Progenitor cell of endocrine pancreas (in vitro differentiated cells): Measurements from ENCODE around the gene MEX3D. TPM values are rescaled to one million over a fixed set of nuclear protein-coding genes. Genes with fewer than 3 reads are reported as not detected.

Experiments
- DNase-seq: peaks from one replicate; pipeline ENCODE4 v3.0.0; 2021; ENCODE audit warnings: low spot score; ENCODE audit not compliant: unreplicated experiment
- H3K27ac Mint-ChIP-seq: 2 replicates; pipeline ENCODE4 v1.8.0; 2021; ENCODE audit warnings: mild to moderate bottlenecking, moderate library complexity, mixed read lengths
- H3K27me3 Mint-ChIP-seq: 2 replicates; pipeline ENCODE4 v1.8.0; 2021; ENCODE audit warnings: mixed read lengths
- H3K36me3 Mint-ChIP-seq: 2 replicates; pipeline ENCODE4 v1.8.0; 2022; ENCODE audit warnings: mixed read lengths; ENCODE audit not compliant: insufficient read depth
- H3K4me1 Mint-ChIP-seq: 2 replicates; pipeline ENCODE4 v1.8.0; 2021; ENCODE audit warnings: low read depth, mixed read lengths
- H3K4me3 Mint-ChIP-seq: 2 replicates; pipeline ENCODE4 v1.8.0; 2021; ENCODE audit warnings: low read depth, mild to moderate bottlenecking, moderate library complexity, mixed read lengths
- H3K9me3 Mint-ChIP-seq: 2 replicates; pipeline ENCODE4 v1.8.0; 2021; ENCODE audit warnings: low read depth, mixed read lengths
- CTCF ChIP-seq: fragments of 200-600 bp; sonication (generic); IDR thresholded peaks from one replicate; pipeline ENCODE4 v1.5.0; 2021; ENCODE audit warnings: antibody characterized with exemption, mild to moderate bottlenecking; ENCODE audit not compliant: unreplicated experiment
- total RNA-seq: library from RNA; stranded (reverse); gene quantifications from 2 replicates; pipeline ENCODE4 v1.2.1, GENCODE V29; 2021

The MEX3D gene
- total RNA-seq, 1 donor from 2014 or later, result 124 TPM

- Mint-ChIP-seq H3K27me3 (peaks cover 37% of the 10 kb centered on the region), H3K36me3 (peaks cover 2% of the 10 kb centered on the region), H3K4me1 (peaks cover 3% of the 10 kb centered on the region), H3K4me3 (no peak overlapping the region), H3K27ac (no peak overlapping the region), H3K9me3 (no peaks in the 10 kb centered on the region)
- no peak for TF ChIP-seq CTCF
- no peak for DNase-seq
Observed at GRCh38 chr19:1511318-1512317, 56.5 kb downstream of the MEX3D start.

GRCh38 chr19:1510807-1511206 is 57.3 kb downstream of the MEX3D start:
- no peak for DNase-seq
- TF ChIP-seq CTCF, result no peak
- Mint-ChIP-seq H3K27ac (no peak overlapping the region), H3K27me3 (peaks cover 31% of the 10 kb centered on the region), H3K4me1 (peaks cover 3% of the 10 kb centered on the region), H3K4me3 (no peak overlapping the region), H3K36me3 (peaks cover 2% of the 10 kb centered on the region), H3K9me3 (no peaks in the 10 kb centered on the region)

- Mint-ChIP-seq H3K9me3 (no peaks in the 10 kb centered on the region), H3K27me3 (peaks cover 31% of the 10 kb centered on the region), H3K4me3 (no peak overlapping the region), H3K36me3 (peaks cover 2% of the 10 kb centered on the region), H3K4me1 (peaks cover 3% of the 10 kb centered on the region), H3K27ac (no peak overlapping the region)
- TF ChIP-seq CTCF, result no peak
- no peak for DNase-seq
Observed at GRCh38 chr19:1510442-1510806, 57.7 kb downstream of the MEX3D start.

GRCh38 chr19:1509602-1510441 is 58.3 kb downstream of the MEX3D start:
- Mint-ChIP-seq H3K36me3 (peaks cover 2% of the 10 kb centered on the region), H3K4me3 (no peak overlapping the region), H3K9me3 (no peaks in the 10 kb centered on the region), H3K27ac (no peak overlapping the region), H3K27me3 (peaks cover 34% of the 10 kb centered on the region), H3K4me1 (peaks cover 3% of the 10 kb centered on the region)
- TF ChIP-seq CTCF, result no peak
- DNase-seq, result no peak

- DNase-seq, result no peak
- TF ChIP-seq CTCF, result no peak
- Mint-ChIP-seq H3K9me3 (no peaks in the 10 kb centered on the region), H3K36me3 (peaks cover 2% of the 10 kb centered on the region), H3K27ac (no peak overlapping the region), H3K4me1 (peaks cover 3% of the 10 kb centered on the region), H3K27me3 (peaks cover 35% of the 10 kb centered on the region), H3K4me3 (no peak overlapping the region)
Observed at GRCh38 chr19:1508507-1508856, 59.6 kb downstream of the MEX3D start.
